HepG2 (cell line): ENCODE results near the gene RAD52.

Experiments
- STAG1 ChIP-seq: sonication (generic); formaldehyde crosslinking; IDR thresholded peaks from 2 replicates; pipeline ENCODE4 v1.4.0; 2020; ENCODE audit warnings: missing genetic modification reagents
- SUZ12 ChIP-seq: fragments of 150-350 bp; IDR thresholded peaks from 2 replicates; pipeline ENCODE4 v1.6.1; 2014; ENCODE audit warnings: low read depth, low read length
- ZNF3 ChIP-seq: IDR thresholded peaks from 2 replicates; pipeline ENCODE4 v1.7.0; 2017; ENCODE audit warnings: inconsistent platforms
- TF ChIP-seq, protein P1 (sequence below): sonication (generic); formaldehyde crosslinking; IDR thresholded peaks from 2 replicates; pipeline ENCODE4 v1.5.0; 2020; ENCODE audit warnings: mild to moderate bottlenecking, missing genetic modification reagents, moderate library complexity
- TF ChIP-seq, protein P2 (sequence below), 2 experiments: IDR thresholded peaks; 2 replicates each; pipeline ENCODE4 v1.6.1; 2011 to 2012; ENCODE audit warnings: low read length in 2 of 2, borderline replicate concordance in 1 of 2, low read depth in 1 of 2, mild to moderate bottlenecking in 1 of 2, moderate library complexity in 1 of 2
- TF ChIP-seq, protein P3 (sequence below): sonication (generic); formaldehyde crosslinking; IDR thresholded peaks from 2 replicates; pipeline ENCODE4 v1.8.0; 2022; ENCODE audit warnings: mild to moderate bottlenecking, missing genetic modification reagents; ENCODE audit not compliant: insufficient replicate concordance

DNA sequence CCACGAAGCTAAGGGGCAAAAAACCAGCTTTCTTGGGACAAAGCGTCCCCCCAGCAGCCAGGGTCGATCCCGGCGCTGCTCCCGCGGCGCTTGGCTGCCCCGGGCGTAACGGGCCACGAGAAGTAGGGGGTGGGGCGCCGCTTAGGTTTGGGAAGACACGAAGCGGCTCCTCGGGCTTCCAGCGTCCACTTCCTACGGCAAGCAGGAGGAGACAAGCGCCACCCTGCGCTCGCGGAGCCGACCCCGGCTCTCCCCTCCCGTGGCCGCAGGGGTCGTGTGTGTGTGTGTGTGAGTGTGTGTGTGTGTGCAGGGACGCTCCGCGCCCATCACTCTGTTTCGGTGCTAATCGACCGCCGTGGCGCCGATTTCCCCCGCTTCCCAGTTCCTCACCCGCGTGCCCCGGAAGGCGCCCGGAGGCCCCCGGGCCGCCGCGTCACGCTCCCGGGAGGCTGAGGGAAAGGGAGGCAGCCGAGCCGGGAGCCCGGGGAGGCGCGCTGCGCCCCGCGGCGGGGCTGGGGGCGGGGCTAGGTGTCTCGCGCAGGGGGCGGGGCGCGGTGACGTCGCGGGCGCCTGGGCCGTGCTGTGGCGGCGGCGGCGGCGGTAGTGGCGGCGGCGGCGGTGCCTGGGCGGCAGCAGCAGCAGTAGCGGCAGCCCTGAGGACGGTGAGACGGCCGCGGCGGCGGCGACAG, 41.3 kb upstream of the RAD52 start, which contains the start of gene ERC1:
- TF ChIP-seq STAG1 (CRISPR knock-in tag), result peak; percentile 1; the same call in 1 of the 2 replicates
- TF ChIP-seq, protein P1, sequence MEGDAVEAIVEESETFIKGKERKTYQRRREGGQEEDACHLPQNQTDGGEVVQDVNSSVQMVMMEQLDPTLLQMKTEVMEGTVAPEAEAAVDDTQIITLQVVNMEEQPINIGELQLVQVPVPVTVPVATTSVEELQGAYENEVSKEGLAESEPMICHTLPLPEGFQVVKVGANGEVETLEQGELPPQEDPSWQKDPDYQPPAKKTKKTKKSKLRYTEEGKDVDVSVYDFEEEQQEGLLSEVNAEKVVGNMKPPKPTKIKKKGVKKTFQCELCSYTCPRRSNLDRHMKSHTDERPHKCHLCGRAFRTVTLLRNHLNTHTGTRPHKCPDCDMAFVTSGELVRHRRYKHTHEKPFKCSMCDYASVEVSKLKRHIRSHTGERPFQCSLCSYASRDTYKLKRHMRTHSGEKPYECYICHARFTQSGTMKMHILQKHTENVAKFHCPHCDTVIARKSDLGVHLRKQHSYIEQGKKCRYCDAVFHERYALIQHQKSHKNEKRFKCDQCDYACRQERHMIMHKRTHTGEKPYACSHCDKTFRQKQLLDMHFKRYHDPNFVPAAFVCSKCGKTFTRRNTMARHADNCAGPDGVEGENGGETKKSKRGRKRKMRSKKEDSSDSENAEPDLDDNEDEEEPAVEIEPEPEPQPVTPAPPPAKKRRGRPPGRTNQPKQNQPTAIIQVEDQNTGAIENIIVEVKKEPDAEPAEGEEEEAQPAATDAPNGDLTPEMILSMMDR (CRISPR knock-in tag), result peak; percentile 54
- TF ChIP-seq, protein P2, sequence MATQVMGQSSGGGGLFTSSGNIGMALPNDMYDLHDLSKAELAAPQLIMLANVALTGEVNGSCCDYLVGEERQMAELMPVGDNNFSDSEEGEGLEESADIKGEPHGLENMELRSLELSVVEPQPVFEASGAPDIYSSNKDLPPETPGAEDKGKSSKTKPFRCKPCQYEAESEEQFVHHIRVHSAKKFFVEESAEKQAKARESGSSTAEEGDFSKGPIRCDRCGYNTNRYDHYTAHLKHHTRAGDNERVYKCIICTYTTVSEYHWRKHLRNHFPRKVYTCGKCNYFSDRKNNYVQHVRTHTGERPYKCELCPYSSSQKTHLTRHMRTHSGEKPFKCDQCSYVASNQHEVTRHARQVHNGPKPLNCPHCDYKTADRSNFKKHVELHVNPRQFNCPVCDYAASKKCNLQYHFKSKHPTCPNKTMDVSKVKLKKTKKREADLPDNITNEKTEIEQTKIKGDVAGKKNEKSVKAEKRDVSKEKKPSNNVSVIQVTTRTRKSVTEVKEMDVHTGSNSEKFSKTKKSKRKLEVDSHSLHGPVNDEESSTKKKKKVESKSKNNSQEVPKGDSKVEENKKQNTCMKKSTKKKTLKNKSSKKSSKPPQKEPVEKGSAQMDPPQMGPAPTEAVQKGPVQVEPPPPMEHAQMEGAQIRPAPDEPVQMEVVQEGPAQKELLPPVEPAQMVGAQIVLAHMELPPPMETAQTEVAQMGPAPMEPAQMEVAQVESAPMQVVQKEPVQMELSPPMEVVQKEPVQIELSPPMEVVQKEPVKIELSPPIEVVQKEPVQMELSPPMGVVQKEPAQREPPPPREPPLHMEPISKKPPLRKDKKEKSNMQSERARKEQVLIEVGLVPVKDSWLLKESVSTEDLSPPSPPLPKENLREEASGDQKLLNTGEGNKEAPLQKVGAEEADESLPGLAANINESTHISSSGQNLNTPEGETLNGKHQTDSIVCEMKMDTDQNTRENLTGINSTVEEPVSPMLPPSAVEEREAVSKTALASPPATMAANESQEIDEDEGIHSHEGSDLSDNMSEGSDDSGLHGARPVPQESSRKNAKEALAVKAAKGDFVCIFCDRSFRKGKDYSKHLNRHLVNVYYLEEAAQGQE (IDR thresholded peaks at IDR 0.05; ENCODE audit: borderline replicate concordance in 1 of 2, low read depth in 1 of 2, low read length in 2 of 2), result peak in 1 of 2 experiments; percentile 25; a peak in 1 of 4 replicates
- no peak for TF ChIP-seq ZNF3 (CRISPR knock-in tag)
- TF ChIP-seq SUZ12, result no peak
- TF ChIP-seq, protein P3, sequence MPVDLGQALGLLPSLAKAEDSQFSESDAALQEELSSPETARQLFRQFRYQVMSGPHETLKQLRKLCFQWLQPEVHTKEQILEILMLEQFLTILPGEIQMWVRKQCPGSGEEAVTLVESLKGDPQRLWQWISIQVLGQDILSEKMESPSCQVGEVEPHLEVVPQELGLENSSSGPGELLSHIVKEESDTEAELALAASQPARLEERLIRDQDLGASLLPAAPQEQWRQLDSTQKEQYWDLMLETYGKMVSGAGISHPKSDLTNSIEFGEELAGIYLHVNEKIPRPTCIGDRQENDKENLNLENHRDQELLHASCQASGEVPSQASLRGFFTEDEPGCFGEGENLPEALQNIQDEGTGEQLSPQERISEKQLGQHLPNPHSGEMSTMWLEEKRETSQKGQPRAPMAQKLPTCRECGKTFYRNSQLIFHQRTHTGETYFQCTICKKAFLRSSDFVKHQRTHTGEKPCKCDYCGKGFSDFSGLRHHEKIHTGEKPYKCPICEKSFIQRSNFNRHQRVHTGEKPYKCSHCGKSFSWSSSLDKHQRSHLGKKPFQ (CRISPR knock-in tag), result peak; percentile 62
